AG04450 (cell line): ENCODE measurements around the gene RMND5B. TPM values are rescaled to one million over a fixed set of nuclear protein-coding genes. Genes with fewer than 3 reads are reported as not detected.

Experiments
- CTCF ChIA-PET: fragments of 300-600, 350-600 bp; formaldehyde crosslinking; extraction: SDS; loops from one replicate; lab custom pipeline; 2022; ENCODE audit warnings: antibody characterized with exemption, inconsistent platforms; lab: Charles Lee
- POLR2A ChIA-PET: fragments of 350-600 bp; formaldehyde crosslinking; extraction: SDS; loops from one replicate; lab custom pipeline; 2021; ENCODE audit warnings: antibody characterized with exemption, inconsistent platforms; lab: Yijun Ruan, JAX
- DNase-seq: peaks from one replicate; pipeline ENCODE4 v3.0.0-alpha.2; 2011; ENCODE audit warnings: low read depth, low spot score
- H3K27ac ChIP-seq: one replicate; pipeline ENCODE4 v1.5.1; 2012; ENCODE audit warnings: low read depth, low read length, control low read depth
- H3K27me3 ChIP-seq: one replicate; pipeline ENCODE4 v1.6.0; 2012; ENCODE audit warnings: low read length; ENCODE audit not compliant: control insufficient read depth, insufficient read depth
- H3K4me3 ChIP-seq: 2 replicates; pipeline ENCODE4 v1.5.1; 2011; ENCODE audit warnings: mild to moderate bottlenecking, low read depth, low read length, control low read depth
- H3K9me3 ChIP-seq: 2 replicates; pipeline ENCODE4 v1.5.1; 2012; ENCODE audit warnings: low read length; ENCODE audit not compliant: control insufficient read depth, insufficient read depth
- CTCF ChIP-seq: IDR thresholded peaks from 2 replicates; pipeline ENCODE4 v1.5.1; 2011; ENCODE audit warnings: low read depth, low read length, control low read depth, inconsistent platforms
- polyA plus RNA-seq: library from polyadenylated mRNA; depleted of rRNA; stranded (reverse); fragments of >200 nt; gene quantifications from 2 replicates; pipeline ENCODE4 v1.2.3, GENCODE V29; 2011

The RMND5B gene
- polyA plus RNA-seq, 1 experiment: 19.8 TPM

GRCh38 chr5:178112545-178112944 is 18.3 kb upstream of the RMND5B start:
- no peak for DNase-seq
- peaks cover 45% of the 10 kb centered on the region for H3K27me3 ChIP-seq
- no peak overlapping the region for H3K27ac ChIP-seq
- ChIA-PET CTCF (interaction anchor here (1.1 kb wide), 1 partner anchor 37 kb away, joined by 3 read pairs; no protein-coding TSS in a partner anchor), POLR2A (no interaction called here)
- peaks cover 8% of the 10 kb centered on the region for H3K9me3 ChIP-seq
- TF ChIP-seq CTCF: no peak
- no peak overlapping the region for H3K4me3 ChIP-seq

DNA sequence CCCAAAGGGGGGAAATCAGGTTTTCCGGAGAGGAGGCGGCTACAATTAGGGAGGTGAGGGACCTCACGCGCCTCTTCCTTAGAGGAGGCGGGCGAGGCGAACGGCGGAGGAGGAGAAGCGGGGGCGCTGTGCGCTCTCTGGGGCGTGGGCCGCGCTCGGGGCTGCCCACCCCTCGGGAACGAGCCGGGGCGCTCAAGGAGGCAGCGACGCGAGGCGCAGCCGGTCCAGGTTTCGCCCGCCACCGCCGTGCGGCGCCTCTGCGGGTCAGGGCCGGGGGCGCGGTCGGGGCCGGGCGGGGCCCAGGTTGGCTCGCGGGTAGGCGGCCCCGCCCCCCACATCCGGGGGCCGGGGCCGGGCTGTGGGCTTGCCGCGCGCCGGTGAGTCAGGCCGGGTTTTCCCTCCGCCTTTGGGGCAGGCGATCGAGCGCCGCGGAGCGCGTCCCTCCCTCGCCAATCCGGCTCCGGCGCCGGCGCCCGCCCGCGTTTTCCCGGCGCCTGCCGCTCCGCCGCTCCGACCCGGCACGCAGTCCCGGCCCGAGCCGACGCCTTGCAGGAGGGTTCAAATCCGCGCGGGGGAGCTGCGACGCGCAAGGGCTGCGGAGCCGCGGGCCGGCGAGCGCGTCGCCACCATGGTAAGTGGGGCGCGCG is 17.6 kb upstream of the RMND5B start, which contains the start of gene N4BP3:
Gene N4BP3 (plus strand): TSS at position 392 of the 647 bp plus-strand sequence. CDS start 6,052 bp downstream, outside the sequence.
- Histone ChIP-seq H3K27me3 (peaks cover 49% of the 10 kb centered on the region), H3K4me3 (peak within 1 kb of the TSS; percentile 43), H3K9me3 (peaks cover 8% of the 10 kb centered on the region), H3K27ac (no peak within 1 kb of the TSS)
- ChIA-PET CTCF (no interaction called here), POLR2A (no interaction called here)
- no peak for TF ChIP-seq CTCF
- DNase-seq: no peak

DNA sequence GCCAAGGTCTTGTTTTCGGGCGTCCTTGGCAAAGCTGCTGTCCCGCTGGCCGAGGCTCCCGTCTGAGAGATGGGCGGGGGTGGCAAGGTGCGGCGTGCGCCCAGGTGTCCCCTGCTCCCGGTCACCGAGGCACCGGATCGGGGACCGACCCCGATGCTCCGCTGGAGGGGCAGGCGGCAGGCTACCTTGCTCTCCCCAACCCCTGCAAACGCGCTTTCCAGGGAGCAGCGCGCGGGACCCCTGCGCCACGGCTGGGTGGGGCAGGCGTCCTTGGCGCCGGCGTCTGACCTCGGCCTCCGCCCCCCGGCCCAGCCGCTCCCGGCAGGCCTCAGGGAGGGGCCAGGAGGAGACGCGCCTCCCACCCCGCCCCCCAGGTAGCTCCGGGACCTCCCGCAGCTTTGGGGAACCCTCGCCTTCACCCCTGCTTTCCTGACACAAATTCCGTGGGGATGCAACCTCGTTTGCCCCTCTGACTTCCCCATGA is 16.9 kb upstream of the RMND5B start:
- peak overlapping the region; percentile 43 for H3K4me3 ChIP-seq
- peaks cover 8% of the 10 kb centered on the region for H3K9me3 ChIP-seq
- CTCF ChIA-PET: no interaction called here
- POLR2A ChIA-PET: no interaction called here
- H3K27me3 ChIP-seq: peaks cover 49% of the 10 kb centered on the region
- DNase-seq: no peak
- no peak overlapping the region for H3K27ac ChIP-seq
- no peak for TF ChIP-seq CTCF

- CTCF ChIA-PET: no interaction called here
- Histone ChIP-seq H3K9me3 (peaks cover 8% of the 10 kb centered on the region), H3K4me3 (no peak overlapping the region), H3K27me3 (peaks cover 49% of the 10 kb centered on the region), H3K27ac (no peak overlapping the region)
- DNase-seq: no peak
- POLR2A ChIA-PET: no interaction called here
- no peak for TF ChIP-seq CTCF
Measured at GRCh38 chr5:178114325-178115135, 16.3 kb upstream of the RMND5B start.
